ENCODE measurements around the gene CAMK2G. TPM values are rescaled to one million over a fixed set of nuclear protein-coding genes. Genes with fewer than 3 reads are reported as not detected.

The CAMK2G gene
- total and polyA plus RNA-seq, 4 donors: 6.8 to 18.3 (median 9.9) TPM

DNA sequence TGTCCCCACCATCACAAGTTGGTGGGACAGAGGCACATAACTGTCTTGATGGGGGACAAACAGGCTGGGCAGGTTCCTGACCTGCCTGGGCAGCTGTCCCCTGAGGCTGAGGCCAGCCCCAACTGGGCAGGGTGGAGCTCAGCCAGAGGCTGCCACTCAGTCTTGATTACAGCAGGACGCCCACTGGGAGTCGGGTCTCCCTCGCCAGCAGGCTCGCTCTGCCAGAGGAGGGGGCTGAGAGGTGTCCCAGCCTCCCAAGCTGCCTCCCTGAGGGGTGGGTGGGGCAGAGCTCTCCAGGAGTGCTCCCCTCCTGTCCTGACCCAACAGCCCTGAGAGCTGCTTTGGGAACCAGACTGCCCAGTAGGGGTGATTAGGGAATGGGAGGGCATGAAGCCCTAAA lies 1.8 kb upstream of the CAMK2G start:
- Histone ChIP-seq H3K4me3 (ENCODE audit: low read depth in 1 of 3, low read length in 3 of 3) (no peak overlapping the region), H3K9ac (ENCODE audit: low read depth in 1 of 2, low read length in 2 of 2) (no peak overlapping the region), H3K36me3 (ENCODE audit: control insufficient read depth in 4 of 4, insufficient read depth in 3 of 4, low read depth in 1 of 4, low read length in 3 of 4) (no peaks in the 10 kb centered on the region), H3K27me3 (ENCODE audit: control insufficient read depth in 4 of 4, insufficient read depth in 4 of 4, low read length in 3 of 4) (no peaks in the 10 kb centered on the region), H3K9me3 (ENCODE audit: control insufficient read depth in 4 of 4, low read length in 3 of 4) (no peaks in the 10 kb centered on the region), H3K4me1 (ENCODE audit: control insufficient read depth in 4 of 4, insufficient read depth in 4 of 4, low read length in 3 of 4) (peaks cover 9 to 26% (median 20%) of the 10 kb centered on the region in 4 donors), H3K27ac (ENCODE audit: low read depth in 1 of 2, low read length in 2 of 2) (no peak overlapping the region)
- TF ChIP-seq, protein P1, sequence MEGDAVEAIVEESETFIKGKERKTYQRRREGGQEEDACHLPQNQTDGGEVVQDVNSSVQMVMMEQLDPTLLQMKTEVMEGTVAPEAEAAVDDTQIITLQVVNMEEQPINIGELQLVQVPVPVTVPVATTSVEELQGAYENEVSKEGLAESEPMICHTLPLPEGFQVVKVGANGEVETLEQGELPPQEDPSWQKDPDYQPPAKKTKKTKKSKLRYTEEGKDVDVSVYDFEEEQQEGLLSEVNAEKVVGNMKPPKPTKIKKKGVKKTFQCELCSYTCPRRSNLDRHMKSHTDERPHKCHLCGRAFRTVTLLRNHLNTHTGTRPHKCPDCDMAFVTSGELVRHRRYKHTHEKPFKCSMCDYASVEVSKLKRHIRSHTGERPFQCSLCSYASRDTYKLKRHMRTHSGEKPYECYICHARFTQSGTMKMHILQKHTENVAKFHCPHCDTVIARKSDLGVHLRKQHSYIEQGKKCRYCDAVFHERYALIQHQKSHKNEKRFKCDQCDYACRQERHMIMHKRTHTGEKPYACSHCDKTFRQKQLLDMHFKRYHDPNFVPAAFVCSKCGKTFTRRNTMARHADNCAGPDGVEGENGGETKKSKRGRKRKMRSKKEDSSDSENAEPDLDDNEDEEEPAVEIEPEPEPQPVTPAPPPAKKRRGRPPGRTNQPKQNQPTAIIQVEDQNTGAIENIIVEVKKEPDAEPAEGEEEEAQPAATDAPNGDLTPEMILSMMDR (IDR thresholded peaks at IDR 0.05; ENCODE audit: low read depth, low read length, missing input control): no peak
- TF ChIP-seq, protein P2, sequence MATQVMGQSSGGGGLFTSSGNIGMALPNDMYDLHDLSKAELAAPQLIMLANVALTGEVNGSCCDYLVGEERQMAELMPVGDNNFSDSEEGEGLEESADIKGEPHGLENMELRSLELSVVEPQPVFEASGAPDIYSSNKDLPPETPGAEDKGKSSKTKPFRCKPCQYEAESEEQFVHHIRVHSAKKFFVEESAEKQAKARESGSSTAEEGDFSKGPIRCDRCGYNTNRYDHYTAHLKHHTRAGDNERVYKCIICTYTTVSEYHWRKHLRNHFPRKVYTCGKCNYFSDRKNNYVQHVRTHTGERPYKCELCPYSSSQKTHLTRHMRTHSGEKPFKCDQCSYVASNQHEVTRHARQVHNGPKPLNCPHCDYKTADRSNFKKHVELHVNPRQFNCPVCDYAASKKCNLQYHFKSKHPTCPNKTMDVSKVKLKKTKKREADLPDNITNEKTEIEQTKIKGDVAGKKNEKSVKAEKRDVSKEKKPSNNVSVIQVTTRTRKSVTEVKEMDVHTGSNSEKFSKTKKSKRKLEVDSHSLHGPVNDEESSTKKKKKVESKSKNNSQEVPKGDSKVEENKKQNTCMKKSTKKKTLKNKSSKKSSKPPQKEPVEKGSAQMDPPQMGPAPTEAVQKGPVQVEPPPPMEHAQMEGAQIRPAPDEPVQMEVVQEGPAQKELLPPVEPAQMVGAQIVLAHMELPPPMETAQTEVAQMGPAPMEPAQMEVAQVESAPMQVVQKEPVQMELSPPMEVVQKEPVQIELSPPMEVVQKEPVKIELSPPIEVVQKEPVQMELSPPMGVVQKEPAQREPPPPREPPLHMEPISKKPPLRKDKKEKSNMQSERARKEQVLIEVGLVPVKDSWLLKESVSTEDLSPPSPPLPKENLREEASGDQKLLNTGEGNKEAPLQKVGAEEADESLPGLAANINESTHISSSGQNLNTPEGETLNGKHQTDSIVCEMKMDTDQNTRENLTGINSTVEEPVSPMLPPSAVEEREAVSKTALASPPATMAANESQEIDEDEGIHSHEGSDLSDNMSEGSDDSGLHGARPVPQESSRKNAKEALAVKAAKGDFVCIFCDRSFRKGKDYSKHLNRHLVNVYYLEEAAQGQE (IDR thresholded peaks at IDR 0.05): no peak
- TF ChIP-seq, protein P3, sequence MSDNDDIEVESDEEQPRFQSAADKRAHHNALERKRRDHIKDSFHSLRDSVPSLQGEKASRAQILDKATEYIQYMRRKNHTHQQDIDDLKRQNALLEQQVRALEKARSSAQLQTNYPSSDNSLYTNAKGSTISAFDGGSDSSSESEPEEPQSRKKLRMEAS (IDR thresholded peaks at IDR 0.05): no peak
- no peak for TF ChIP-seq GABPA (IDR thresholded peaks at IDR 0.05 in 1 of 2, conservative IDR thresholded peaks at IDR 0.05 in 1 of 2)
- no peak for TF ChIP-seq HNF4G (IDR thresholded peaks at IDR 0.05)
- TF ChIP-seq, protein P4, sequence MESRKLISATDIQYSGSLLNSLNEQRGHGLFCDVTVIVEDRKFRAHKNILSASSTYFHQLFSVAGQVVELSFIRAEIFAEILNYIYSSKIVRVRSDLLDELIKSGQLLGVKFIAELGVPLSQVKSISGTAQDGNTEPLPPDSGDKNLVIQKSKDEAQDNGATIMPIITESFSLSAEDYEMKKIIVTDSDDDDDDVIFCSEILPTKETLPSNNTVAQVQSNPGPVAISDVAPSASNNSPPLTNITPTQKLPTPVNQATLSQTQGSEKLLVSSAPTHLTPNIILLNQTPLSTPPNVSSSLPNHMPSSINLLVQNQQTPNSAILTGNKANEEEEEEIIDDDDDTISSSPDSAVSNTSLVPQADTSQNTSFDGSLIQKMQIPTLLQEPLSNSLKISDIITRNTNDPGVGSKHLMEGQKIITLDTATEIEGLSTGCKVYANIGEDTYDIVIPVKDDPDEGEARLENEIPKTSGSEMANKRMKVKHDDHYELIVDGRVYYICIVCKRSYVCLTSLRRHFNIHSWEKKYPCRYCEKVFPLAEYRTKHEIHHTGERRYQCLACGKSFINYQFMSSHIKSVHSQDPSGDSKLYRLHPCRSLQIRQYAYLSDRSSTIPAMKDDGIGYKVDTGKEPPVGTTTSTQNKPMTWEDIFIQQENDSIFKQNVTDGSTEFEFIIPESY (IDR thresholded peaks at IDR 0.05): no peak
- no peak for TF ChIP-seq FOXA2 (IDR thresholded peaks at IDR 0.05)
- no peak for TF ChIP-seq HNF4A (conservative IDR thresholded peaks at IDR 0.05)
- TF ChIP-seq RXRA (IDR thresholded peaks at IDR 0.05): no peak
- TF ChIP-seq RAD21 (IDR thresholded peaks at IDR 0.05): no peak
- no peak for TF ChIP-seq EGR1 (IDR thresholded peaks at IDR 0.05; ENCODE audit: low read depth in 2 of 2)
- 97% methylated on average over 4 of the region's 4 CpGs for WGBS
- no peak for DNase-seq (ENCODE audit: low spot score)

DNA sequence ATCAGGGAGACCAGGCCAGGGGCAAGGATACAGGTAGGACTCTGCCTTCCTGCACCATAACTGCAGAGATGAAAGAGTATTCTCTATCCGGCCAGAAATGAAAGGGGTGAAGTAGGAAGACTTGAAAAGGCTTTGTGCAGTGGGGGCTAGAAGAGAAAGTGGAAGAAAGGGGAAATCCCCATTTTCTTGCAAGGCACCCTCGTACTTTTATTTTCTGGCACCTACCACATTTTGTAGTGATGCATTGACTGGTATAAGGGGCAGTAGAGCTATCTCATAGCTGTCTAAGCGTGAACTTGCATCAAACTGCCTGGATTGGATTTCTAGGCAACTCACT lies 752 bp upstream of the CAMK2G start:
- DNase-seq (ENCODE audit: low spot score): no peak
- TF ChIP-seq RAD21 (IDR thresholded peaks at IDR 0.05) (no peak), EGR1 (IDR thresholded peaks at IDR 0.05; ENCODE audit: low read depth in 2 of 2) (no peak), YY1 (IDR thresholded peaks at IDR 0.05) (no peak), JUND (IDR thresholded peaks at IDR 0.05) (no peak)
- TF ChIP-seq, protein P4 (IDR thresholded peaks at IDR 0.05): no peak
- Histone ChIP-seq H3K27me3 (ENCODE audit: control insufficient read depth in 4 of 4, insufficient read depth in 4 of 4, low read length in 3 of 4) (no peaks in the 10 kb centered on the region), H3K9ac (ENCODE audit: low read depth in 1 of 2, low read length in 2 of 2) (no peak overlapping the region), H3K9me3 (ENCODE audit: control insufficient read depth in 4 of 4, low read length in 3 of 4) (no peaks in the 10 kb centered on the region), H3K27ac (ENCODE audit: low read depth in 1 of 2, low read length in 2 of 2) (no peak overlapping the region), H3K4me1 (ENCODE audit: control insufficient read depth in 4 of 4, insufficient read depth in 4 of 4, low read length in 3 of 4) (peaks cover 9 to 29% (median 20%) of the 10 kb centered on the region in 4 donors), H3K36me3 (ENCODE audit: control insufficient read depth in 4 of 4, insufficient read depth in 3 of 4, low read depth in 1 of 4, low read length in 3 of 4) (peaks cover 0 to 2% (median 0%) of the 10 kb centered on the region in 4 donors), H3K4me3 (ENCODE audit: low read depth in 1 of 3, low read length in 3 of 3) (peak overlapping the region; percentile 46 to 89 (median 80))
- WGBS: 60% methylated on average over 3 of the region's 3 CpGs
